Esophagus muscularis mucosa (tissue), 4 donors: ENCODE results near the gene CXCL16.

Experiments used
- CTCF ChIP-seq, 3 experiments: fragments of 200-600 bp in 2 of 3; fragments of 450-650 bp in 1 of 3; sonication (generic) in 2 of 3; IDR thresholded peaks; one replicate each; pipeline ENCODE4 v1.5.1; 2017 to 2019; ENCODE audit warnings: antibody characterized with exemption in 3 of 3, mild to moderate bottlenecking in 2 of 3, moderate library complexity in 1 of 3
- EP300 ChIP-seq: sonication (generic); formaldehyde crosslinking; IDR thresholded peaks from one replicate; pipeline ENCODE4 v1.6.1; 2017; ENCODE audit warnings: antibody characterized with exemption
- POLR2A ChIP-seq: fragments of 450-650 bp; IDR thresholded peaks from one replicate; pipeline ENCODE4 v1.6.1; 2017; ENCODE audit warnings: antibody characterized with exemption, moderate library complexity, mild to moderate bottlenecking, low read depth

GRCh38 chr17:4766201-4766600, 26.5 kb upstream of the CXCL16 start:
- TF ChIP-seq POLR2A (no peak), CTCF (IDR thresholded peaks at IDR 0.05) (no peak), EP300 (no peak)
